CD4-positive, alpha-beta T cell (primary cell): Measurements from ENCODE around the gene ENTPD3. TPM values are rescaled to one million over a fixed set of nuclear protein-coding genes. Genes with fewer than 3 reads are reported as not detected.
"Not testable (repeated sequence)": the region's sequence is repeated elsewhere in the genome, so short reads cannot be mapped to it uniquely, and the experiment has no call there.

Experiments used
- ATAC-seq: fragments of 200-7000 bp; cut with Tn5 transposase; one replicate; pipeline ENCODE4 v1.10.0; 2022; ENCODE audit warnings: mild to moderate bottlenecking; ENCODE audit not compliant: poor library complexity
- CTCF ChIA-PET: fragments of 350-600 bp; sonication (Branson Sonifier 250); formaldehyde crosslinking; loops from one replicate; lab custom pipeline; 2021; ENCODE audit warnings: antibody characterized with exemption, inconsistent platforms; lab: Charles Lee
- POLR2A ChIA-PET: fragments of 350-600 bp; sonication (Branson Sonifier 250); formaldehyde crosslinking; loops from one replicate; lab custom pipeline; 2021; ENCODE audit warnings: antibody characterized with exemption, inconsistent platforms; lab: Charles Lee
- DNase-seq, 14 experiments: peaks; one replicate each; pipeline ENCODE4 v3.0.0-alpha.2; 2013 to 2020; ENCODE audit warnings: mixed read lengths in 2 of 14
- H3K27ac ChIP-seq, 2 donors: one replicate each; pipeline versions ENCODE4 v1.5.1 to v1.7.0; 2013; ENCODE audit warnings: low read length in 2 of 2, low read depth in 1 of 2, mild to moderate bottlenecking in 1 of 2
- H3K27me3 ChIP-seq, 2 experiments: 1 replicate in 1 of 2; 2 replicates in 1 of 2; pipeline versions ENCODE4 v1.6.1 to v1.7.0; 2013; ENCODE audit warnings: low read length in 2 of 2, control low read depth in 1 of 2, mild to moderate bottlenecking in 1 of 2, moderate library complexity in 1 of 2; ENCODE audit not compliant: insufficient read depth in 2 of 2, control insufficient read depth in 1 of 2
- H3K36me3 ChIP-seq: one replicate; pipeline ENCODE4 v1.6.1; 2013; ENCODE audit warnings: low read length, control low read depth; ENCODE audit not compliant: insufficient read depth
- H3K4me1 ChIP-seq: one replicate; pipeline ENCODE4 v1.6.1; 2013; ENCODE audit warnings: low read length, control low read depth; ENCODE audit not compliant: insufficient read depth
- H3K4me3 ChIP-seq: one replicate; pipeline ENCODE4 v1.5.1; 2013; ENCODE audit warnings: mild to moderate bottlenecking, low read length, moderate library complexity
- H3K9me3 ChIP-seq, 2 experiments: 1 replicate in 1 of 2; 2 replicates in 1 of 2; pipeline versions ENCODE4 v1.6.1 to v1.7.0; 2013; ENCODE audit warnings: low read length in 2 of 2, mild to moderate bottlenecking in 2 of 2, control low read depth in 1 of 2, moderate library complexity in 1 of 2; ENCODE audit not compliant: control insufficient read depth in 1 of 2, insufficient read depth in 1 of 2
- H3K27ac Mint-ChIP-seq: one replicate; pipeline ENCODE4 v1.8.0; 2020; ENCODE audit warnings: mixed read lengths
- H3K27me3 Mint-ChIP-seq: one replicate; pipeline ENCODE4 v1.8.0; 2021; ENCODE audit warnings: mixed read lengths
- H3K36me3 Mint-ChIP-seq: one replicate; pipeline ENCODE4 v1.8.0; 2021; ENCODE audit warnings: low read depth, mixed read lengths
- H3K4me1 Mint-ChIP-seq: one replicate; pipeline ENCODE4 v1.8.0; 2021; ENCODE audit warnings: low read depth, mixed read lengths
- H3K4me3 Mint-ChIP-seq: one replicate; pipeline ENCODE4 v1.8.0; 2020; ENCODE audit warnings: mild to moderate bottlenecking, mixed read lengths
- H3K9me3 Mint-ChIP-seq: one replicate; pipeline ENCODE4 v1.8.0; 2020; ENCODE audit warnings: mixed read lengths
- intact Hi-C, 2 experiments: fragments of 100-400 bp; cut with DNase I in 1 of 2; cut with micrococcal nuclease in 1 of 2; formaldehyde crosslinking; loops; one replicate each; pipeline versions ENCODE4 v1.15.1 to v1.9.0; 2023 to 2025; cut with DNase I, micrococcal nuclease
- total RNA-seq, 174 experiments: library from RNA in 2 of 174; stranded (reverse) in 2 of 174; gene quantifications; one replicate each; pipeline ENCODE4 v1.2.3 and lab custom pipeline; 2021 to 2026
- TF ChIP-seq, protein P1 (sequence below): fragments of 200-600 bp; IDR thresholded peaks from one replicate; pipeline ENCODE4 v1.8.0; 2022; ENCODE audit warnings: antibody characterized with exemption, mild to moderate bottlenecking

The ENTPD3 gene
- total RNA-seq, 2 experiments from 2014 or later = not detected

DNA sequence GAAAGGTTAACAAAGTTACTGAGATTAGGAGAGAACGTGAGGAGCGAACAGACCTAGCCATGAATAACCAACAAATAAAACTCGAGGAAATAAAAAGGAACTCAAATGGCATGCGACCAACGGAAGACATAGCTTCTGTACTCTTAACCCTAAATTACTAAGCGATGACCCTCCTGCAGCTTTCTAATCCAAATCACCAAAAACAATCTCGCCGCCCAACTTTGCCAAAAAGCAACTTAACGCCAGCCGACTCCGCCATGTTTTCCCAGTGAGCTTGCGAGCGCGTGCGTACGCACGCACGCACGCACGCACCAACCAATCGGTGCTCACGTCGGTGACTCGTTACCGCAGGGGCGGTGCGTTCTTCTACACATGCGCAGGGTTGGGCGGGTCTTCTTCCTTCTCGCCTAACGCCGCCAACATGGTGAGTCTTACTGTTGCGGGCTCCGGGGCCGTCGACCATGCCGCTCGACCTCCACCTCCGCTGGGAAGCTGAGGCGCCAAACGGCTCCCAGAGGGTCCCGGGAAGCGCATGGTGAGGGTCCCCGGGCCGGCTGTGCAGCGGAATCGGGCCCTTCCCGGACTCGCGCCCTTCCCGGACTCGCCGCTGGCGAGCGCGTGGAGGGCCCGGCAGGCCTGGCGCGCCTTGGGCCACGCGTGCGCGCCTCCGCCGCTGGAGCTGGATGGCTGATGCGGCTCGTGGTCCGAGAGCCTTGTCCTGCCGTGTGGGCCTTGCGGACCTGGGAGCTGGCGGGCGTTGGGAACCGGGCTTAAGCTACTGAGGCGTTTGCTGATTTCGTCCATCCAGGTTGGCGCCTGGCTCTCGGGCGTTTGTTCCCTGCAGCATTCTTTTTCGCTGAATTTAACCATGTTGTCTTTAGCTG, 70.2 kb downstream of the ENTPD3 start, which contains the start of gene RPL14:
TSS of gene RPL14 (plus strand) at position 400 of the 884 bp plus-strand sequence. CDS start at position 533, 133 bp downstream.
- ATAC-seq = peak; percentile 67
- H3K4me1 Mint-ChIP-seq = peaks cover 59% of the 10 kb centered on the region

DNA sequence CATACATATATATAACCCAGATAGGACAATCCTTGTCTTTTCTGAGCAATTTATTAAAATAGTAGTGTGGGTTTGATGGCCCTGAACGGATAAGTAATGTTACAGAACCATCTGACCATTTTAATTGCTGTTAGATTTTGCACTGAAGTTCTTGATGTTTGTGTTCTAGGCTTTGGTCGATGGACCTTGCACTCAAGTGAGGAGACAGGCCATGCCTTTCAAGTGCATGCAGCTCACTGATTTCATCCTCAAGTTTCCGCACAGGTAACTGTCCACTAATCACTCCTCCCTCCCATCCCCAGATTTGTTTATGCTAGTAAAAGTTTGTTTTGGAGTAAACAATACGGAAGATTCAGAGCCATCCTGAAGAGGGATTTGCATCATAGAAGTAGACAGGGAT, 71.5 kb downstream of the ENTPD3 start:
- Mint-ChIP-seq H3K27ac (peak overlapping the region; percentile 90), H3K9me3 (no peaks in the 10 kb centered on the region), H3K4me1 (peaks cover 50% of the 10 kb centered on the region), H3K4me3 (peak overlapping the region; percentile 94), H3K27me3 (no peaks in the 10 kb centered on the region), H3K36me3 (peaks cover 63% of the 10 kb centered on the region)
- no peak for DNase-seq
- TF ChIP-seq, protein P1, sequence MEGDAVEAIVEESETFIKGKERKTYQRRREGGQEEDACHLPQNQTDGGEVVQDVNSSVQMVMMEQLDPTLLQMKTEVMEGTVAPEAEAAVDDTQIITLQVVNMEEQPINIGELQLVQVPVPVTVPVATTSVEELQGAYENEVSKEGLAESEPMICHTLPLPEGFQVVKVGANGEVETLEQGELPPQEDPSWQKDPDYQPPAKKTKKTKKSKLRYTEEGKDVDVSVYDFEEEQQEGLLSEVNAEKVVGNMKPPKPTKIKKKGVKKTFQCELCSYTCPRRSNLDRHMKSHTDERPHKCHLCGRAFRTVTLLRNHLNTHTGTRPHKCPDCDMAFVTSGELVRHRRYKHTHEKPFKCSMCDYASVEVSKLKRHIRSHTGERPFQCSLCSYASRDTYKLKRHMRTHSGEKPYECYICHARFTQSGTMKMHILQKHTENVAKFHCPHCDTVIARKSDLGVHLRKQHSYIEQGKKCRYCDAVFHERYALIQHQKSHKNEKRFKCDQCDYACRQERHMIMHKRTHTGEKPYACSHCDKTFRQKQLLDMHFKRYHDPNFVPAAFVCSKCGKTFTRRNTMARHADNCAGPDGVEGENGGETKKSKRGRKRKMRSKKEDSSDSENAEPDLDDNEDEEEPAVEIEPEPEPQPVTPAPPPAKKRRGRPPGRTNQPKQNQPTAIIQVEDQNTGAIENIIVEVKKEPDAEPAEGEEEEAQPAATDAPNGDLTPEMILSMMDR = no peak
- peaks cover 52% of the 10 kb centered on the region for H3K36me3 ChIP-seq
- no peaks in the 10 kb centered on the region for H3K9me3 ChIP-seq
- CTCF ChIA-PET = interaction anchor here (1.4 to 1.7 kb wide), 2 partner anchors 149 kb away, joined by 3 to 6 read pairs; partner anchors contain the start of gene EIF1B
- no peaks in the 10 kb centered on the region for H3K27me3 ChIP-seq
- ATAC-seq = no peak
- H3K4me1 ChIP-seq = peaks cover 30% of the 10 kb centered on the region
- H3K4me3 ChIP-seq = peak overlapping the region; percentile 85
- POLR2A ChIA-PET = interaction anchor here (0.7 to 2.4 kb wide), 3 partner anchors 18 to 82 kb away, joined by 3 to 22 read pairs (median 6); partner anchors contain the start of genes ZNF619 and ZNF621
- H3K27ac ChIP-seq = peak overlapping the region; percentile 78 to 92
- intact Hi-C loops = loop anchor here (5.0 to 10.0 kb wide), 3 partner anchors 1074 to 1506 kb away; partner anchors contain the start of genes SCN11A (in 1 of the 2), SLC25A38 (in 1 of the 2), ULK4 (in 1 of the 2) and WDR48 (in 1 of the 2)

More for the DNA sequence above, 70.2 kb downstream of the ENTPD3 start, which contains the start of gene RPL14:
- Mint-ChIP-seq H3K36me3 (peaks cover 59% of the 10 kb centered on the region), H3K27me3 (no peaks in the 10 kb centered on the region), H3K9me3 (no peaks in the 10 kb centered on the region), H3K4me3 (peak within 1 kb of the TSS; percentile 94), H3K27ac (peak within 1 kb of the TSS; percentile 91)
- Histone ChIP-seq H3K36me3 (peaks cover 40% of the 10 kb centered on the region), H3K9me3 (no peaks in the 10 kb centered on the region), H3K4me3 (peak within 1 kb of the TSS; percentile 85), H3K27ac (peak within 1 kb of the TSS; percentile 78 to 92), H3K4me1 (peaks cover 41% of the 10 kb centered on the region), H3K27me3 (no peaks in the 10 kb centered on the region)
- ChIA-PET POLR2A (interaction anchor here (0.7 to 2.4 kb wide), 13 partner anchors 8 to 1505 kb away, joined by 3 to 22 read pairs (median 5); partner anchors contain the start of genes CTNNB1, EIF1B, ULK4 and ZNF619), CTCF (interaction anchor here (0.7 to 1.7 kb wide), 3 partner anchors 25 to 148 kb away, joined by 3 to 6 read pairs (median 6); partner anchors contain the start of gene ZNF620)
- peak; percentile 90 to 98 (median 94) for DNase-seq
- TF ChIP-seq, protein P1 = no peak
- intact Hi-C loops = loop anchor here (5.0 to 10.0 kb wide), 3 partner anchors 1072 to 1508 kb away; partner anchors contain the start of genes SCN11A (in 1 of the 2), SLC25A38 (in 1 of the 2), ULK4 (in 1 of the 2) and WDR48 (in 1 of the 2)

DNA sequence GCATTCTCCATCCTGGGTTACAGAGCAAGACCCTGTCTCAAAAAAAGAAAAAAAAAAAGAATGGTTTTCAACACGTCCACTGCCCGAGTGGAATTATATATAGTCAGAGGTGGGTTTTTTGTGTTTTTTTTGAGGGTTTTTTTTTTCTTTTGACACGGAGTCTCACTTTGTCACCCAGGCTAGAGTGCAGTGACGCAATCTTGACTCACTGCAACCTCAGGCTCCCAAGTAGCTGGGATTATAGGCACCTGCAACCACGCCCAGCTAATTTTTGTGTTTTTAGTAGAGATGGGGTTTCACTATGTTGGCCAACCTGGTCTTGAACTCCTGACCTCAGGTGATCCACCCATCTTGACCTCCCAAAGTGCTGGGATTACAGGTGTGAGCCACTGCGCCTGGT, 73.5 kb downstream of the ENTPD3 start:
- peaks cover 83% of the 10 kb centered on the region for H3K36me3 Mint-ChIP-seq
- peak overlapping the region; percentile 26 for H3K4me3 Mint-ChIP-seq
- intact Hi-C loops = loop anchor here in 1 of 2 experiments (2.0 kb wide), 1 partner anchor 16 kb away; the partner anchor contains the start of gene ZNF619
- H3K4me3 ChIP-seq, ATAC-seq, H3K9me3 Mint-ChIP-seq, H3K27me3 Mint-ChIP-seq, POLR2A ChIA-PET, CTCF ChIA-PET, H3K27me3 ChIP-seq, H3K9me3 ChIP-seq, H3K27ac ChIP-seq, DNase-seq, H3K27ac Mint-ChIP-seq: not testable (repeated sequence)
- Histone ChIP-seq H3K4me1 (peaks cover 35% of the 10 kb centered on the region), H3K36me3 (peaks cover 58% of the 10 kb centered on the region)
- peaks cover 66% of the 10 kb centered on the region for H3K4me1 Mint-ChIP-seq
